Ovary (tissue), 9 donors: Measurements from ENCODE around the gene GLI1. TPM values are rescaled to one million over a fixed set of nuclear protein-coding genes. Genes with fewer than 3 reads are reported as not detected.
"Not testable (repeated sequence)": the region's sequence is repeated elsewhere in the genome, so short reads cannot be mapped to it uniquely, and the experiment has no call there.

ENCODE experiments used
- DNase-seq, 5 donors: peaks; one replicate each; pipeline ENCODE4 v3.0.0-alpha.2; 2019 to 2020
- H3K27ac ChIP-seq, 2 donors: fragments of 200-600 bp; one replicate each; pipeline versions ENCODE4 v1.5.1 to v1.8.0; 2019 to 2022
- H3K27me3 ChIP-seq: fragments of 200-600 bp; one replicate; pipeline ENCODE4 v1.8.0; 2022
- H3K36me3 ChIP-seq: fragments of 200-600 bp; sonication (generic); one replicate; pipeline ENCODE4 v1.5.1; 2019
- H3K4me1 ChIP-seq: one replicate; pipeline ENCODE4 v1.8.1; 2013; ENCODE audit warnings: mild to moderate bottlenecking, moderate library complexity; ENCODE audit not compliant: insufficient read depth
- H3K4me3 ChIP-seq: fragments of 200-600 bp; sonication (generic); one replicate; pipeline ENCODE4 v1.5.1; 2017
- H3K9me3 ChIP-seq, 2 donors: fragments of 200-600 bp in 1 of 2; sonication (generic) in 1 of 2; one replicate each; pipeline versions ENCODE4 v1.5.1 to v1.8.1; 2013 to 2019; ENCODE audit warnings: mild to moderate bottlenecking in 1 of 2, moderate library complexity in 1 of 2
- CTCF ChIP-seq, 3 donors: fragments of 450-650 bp in 2 of 3; fragments of 200-600 bp in 1 of 3; IDR thresholded peaks; one replicate each; pipeline versions ENCODE4 v1.5.1 to v1.8.0; 2016 to 2022; ENCODE audit warnings: antibody characterized with exemption in 3 of 3, mild to moderate bottlenecking in 1 of 3
- EP300 ChIP-seq: sonication (generic); formaldehyde crosslinking; IDR thresholded peaks from one replicate; pipeline ENCODE4 v1.6.1; 2017; ENCODE audit warnings: antibody characterized with exemption
- POLR2A ChIP-seq: fragments of 450-650 bp; IDR thresholded peaks from one replicate; pipeline ENCODE4 v1.6.1; 2017; ENCODE audit warnings: antibody characterized with exemption, mild to moderate bottlenecking, moderate library complexity
- WGBS, 3 donors: extraction: QIAGEN DNeasy Blood & Tissue Kit in 1 of 3; methylation state at CpG; one replicate each; pipeline versions ENCODE4 v1.1.5 to v1.1.7; 2013 to 2017; 5-methylcytosine and 5-hydroxymethylcytosine counted together
- intact Hi-C, 4 donors: fragments of 100-400 bp; cut with DNase I; formaldehyde crosslinking; loops; one replicate each; pipeline versions ENCODE4 v1.11.0 to v1.15.1; 2022 to 2023
- polyA plus RNA-seq, 2 donors: library from polyadenylated mRNA; stranded (reverse); fragments of 200-250 nt in 1 of 2; fragments of 350-450 nt in 1 of 2; fragmentation: Illumina TruSeq in 1 of 2; extraction: RNeasy Lipid Tissue Mini Kit (QIAGEN cat#74804) in 1 of 2; gene quantifications; one replicate each; pipeline ENCODE4 v1.2.3, GENCODE V29; 2013 to 2014
- total RNA-seq, 7 donors: library from RNA; depleted of rRNA in 2 of 7; stranded (reverse); fragments of >200 nt in 2 of 7; fragmentation: NEBNext Ultra II Directional in 3 of 7; extraction: Animal tissue kit (Norgen Biotek cat#: 25700) in 3 of 7; gene quantifications; one replicate each; pipeline versions ENCODE4 v1.1.0 to v1.2.4, GENCODE V29; 2016 to 2023
- donor health status: DM: no; HTN: no; CAD: no; lungs with moderate emphysema.
- donor health status: DM: no; HTN: no; CAD: no.
- donor health status: Bipolar disorder and iron deficiency.
- donor health status: DM: yes; HTN: yes; CAD: no.
- donor health status: DM: no; HTN: no; CAD: no.
- donor health status: DM: yes; HTN: yes; CAD: no.

Gene GLI1
- total and polyA plus RNA-seq, 9 donors = 0.48 to 4.1 (median 1.5) TPM; not detected in 1

GRCh38 chr12:57511161-57511560 is 51.6 kb downstream of the GLI1 start:
- H3K4me1 ChIP-seq = no peaks in the 10 kb centered on the region
- H3K27ac ChIP-seq = no peak overlapping the region
- 94 to 97% (median 96%) methylated on average over 4 of the region's 4 CpGs for WGBS, 3 donors
- TF ChIP-seq CTCF (IDR thresholded peaks at IDR 0.05) (no peak), EP300 (no peak)
- H3K36me3 ChIP-seq = no peaks in the 10 kb centered on the region
- no peaks in the 10 kb centered on the region for H3K27me3 ChIP-seq
- intact Hi-C loops = no loop called here
- no peaks in the 10 kb centered on the region for H3K9me3 ChIP-seq
- no peak for DNase-seq
- H3K4me3 ChIP-seq = no peak overlapping the region

- Histone ChIP-seq H3K4me3 (no peak overlapping the region), H3K9me3 (no peaks in the 10 kb centered on the region), H3K36me3 (no peaks in the 10 kb centered on the region), H3K27me3 (no peaks in the 10 kb centered on the region), H3K27ac (no peak overlapping the region), H3K4me1 (no peaks in the 10 kb centered on the region)
- WGBS, 3 donors = 94 to 95% (median 95%) methylated on average over 7 of the region's 7 CpGs
- intact Hi-C loops = no loop called here
- TF ChIP-seq POLR2A (no peak), CTCF (IDR thresholded peaks at IDR 0.05) (no peak), EP300 (no peak)
- no peak for DNase-seq
Measured at GRCh38 chr12:57511588-57512325, 52.2 kb downstream of the GLI1 start.

GRCh38 chr12:57512665-57513064 is 53.1 kb downstream of the GLI1 start:
- no peak for TF ChIP-seq CTCF (IDR thresholded peaks at IDR 0.05)
- TF ChIP-seq POLR2A = no peak
- TF ChIP-seq EP300 = no peak
- WGBS, 3 donors = 83 to 95% (median 89%) methylated on average over 6 of the region's 6 CpGs
- no peak for DNase-seq
- Histone ChIP-seq H3K27me3 (no peaks in the 10 kb centered on the region), H3K9me3 (no peaks in the 10 kb centered on the region), H3K27ac (no peak overlapping the region), H3K36me3 (no peaks in the 10 kb centered on the region), H3K4me3 (no peak overlapping the region), H3K4me1 (no peaks in the 10 kb centered on the region)
- intact Hi-C loops = no loop called here

- 93 to 97% (median 94%) methylated on average over 5 of the region's 5 CpGs for WGBS, 3 donors
- no peak overlapping the region for H3K27ac ChIP-seq
- no peaks in the 10 kb centered on the region for H3K27me3 ChIP-seq
- no peaks in the 10 kb centered on the region for H3K4me1 ChIP-seq
- no peak for DNase-seq
- H3K4me3 ChIP-seq = no peak overlapping the region
- H3K9me3 ChIP-seq = no peaks in the 10 kb centered on the region
- intact Hi-C loops = no loop called here
- TF ChIP-seq CTCF (IDR thresholded peaks at IDR 0.05) (no peak), POLR2A (no peak), EP300 (no peak)
- no peaks in the 10 kb centered on the region for H3K36me3 ChIP-seq
Measured at GRCh38 chr12:57513266-57513665, 53.7 kb downstream of the GLI1 start.

- H3K4me1 ChIP-seq, DNase-seq, H3K27ac ChIP-seq, H3K36me3 ChIP-seq, intact Hi-C loops, H3K9me3 ChIP-seq, H3K27me3 ChIP-seq, H3K4me3 ChIP-seq: not testable (repeated sequence)
- WGBS, 3 donors = 93 to 99% (median 95%) methylated on average over 6 of the region's 6 CpGs
Measured at GRCh38 chr12:57513677-57514076, 54.1 kb downstream of the GLI1 start.

GRCh38 chr12:57514246-57514645 is 54.7 kb downstream of the GLI1 start:
- H3K9me3 ChIP-seq, DNase-seq, H3K27me3 ChIP-seq, H3K4me1 ChIP-seq, H3K36me3 ChIP-seq, H3K4me3 ChIP-seq, intact Hi-C loops, H3K27ac ChIP-seq: not testable (repeated sequence)
- 86 to 90% (median 90%) methylated on average over 9 of the region's 9 CpGs for WGBS, 3 donors
